Heart left ventricle (tissue), 16 donors: ENCODE measurements around the gene PKNOX2. TPM values are rescaled to one million over a fixed set of nuclear protein-coding genes. Genes with fewer than 3 reads are reported as not detected.

Experiments used
- ATAC-seq, 4 donors: fragments of 200-7000 bp; cut with Tn5 transposase; one replicate each; pipeline ENCODE4 v1.9.1; 2020 to 2022; ENCODE audit warnings: moderate library complexity in 4 of 4, mild to moderate bottlenecking in 3 of 4, moderate number of reproducible peaks in 1 of 4
- DNase-seq, 5 donors: peaks; one replicate each; pipeline ENCODE4 v3.0.0-alpha.2; 2020
- H3K27ac ChIP-seq, 12 donors: fragments of 200-600 bp; sonication (generic) in 4 of 12; one replicate each; pipeline versions ENCODE4 v1.5.0 to v1.8.0; 2016 to 2022; ENCODE audit warnings: mild to moderate bottlenecking in 2 of 12
- H3K27me3 ChIP-seq, 9 donors: fragments of 200-600 bp; sonication (generic) in 2 of 9; one replicate each; pipeline versions ENCODE4 v1.5.1 to v1.8.0; 2016 to 2022; ENCODE audit warnings: mild to moderate bottlenecking in 3 of 9
- H3K36me3 ChIP-seq, 9 donors: fragments of 200-600 bp; sonication (generic) in 2 of 9; one replicate each; pipeline versions ENCODE4 v1.5.0 to v1.8.0; 2018 to 2022; ENCODE audit warnings: mild to moderate bottlenecking in 2 of 9
- H3K4me1 ChIP-seq, 12 donors: fragments of 200-600 bp; sonication (generic) in 4 of 12; one replicate each; pipeline versions ENCODE4 v1.5.0 to v1.8.0; 2016 to 2022; ENCODE audit warnings: mild to moderate bottlenecking in 3 of 12
- H3K4me3 ChIP-seq, 12 donors: fragments of 200-600 bp; sonication (generic) in 4 of 12; one replicate each; pipeline versions ENCODE4 v1.5.0 to v1.8.0; 2017 to 2022; ENCODE audit warnings: mild to moderate bottlenecking in 9 of 12, moderate library complexity in 4 of 12
- H3K9me3 ChIP-seq, 12 donors: fragments of 200-600 bp; sonication (generic) in 4 of 12; one replicate each; pipeline versions ENCODE4 v1.5.0 to v1.8.0; 2016 to 2022; ENCODE audit warnings: mild to moderate bottlenecking in 1 of 12
- POLR2A ChIP-seq, 2 donors: fragments of 450-650 bp; IDR thresholded peaks; one replicate each; pipeline ENCODE4 v1.6.1; 2017; ENCODE audit warnings: antibody characterized with exemption in 2 of 2, mild to moderate bottlenecking in 2 of 2, moderate library complexity in 2 of 2
- WGBS, 4 donors: extraction: QIAGEN DNeasy Blood & Tissue Kit in 2 of 4; methylation state at CpG; one replicate each; pipeline versions ENCODE4 v1.1.5 to v1.1.7; 2013 to 2018; 5-methylcytosine and 5-hydroxymethylcytosine counted together
- intact Hi-C, 10 donors: fragments of 100-400 bp; cut with DNase I; formaldehyde crosslinking; loops; one replicate each; pipeline versions ENCODE4 v1.11.1 to v1.14.2; 2022
- polyA plus RNA-seq, 2 donors: library from polyadenylated mRNA; stranded (reverse); fragments of 200-250 nt; gene quantifications; one replicate each; pipeline ENCODE4 v1.2.3, GENCODE V29; 2013
- total RNA-seq, 9 donors: library from RNA; depleted of rRNA in 2 of 9; stranded (reverse); fragments of >200 nt in 2 of 9; fragmentation: NEBNext Ultra II Directional in 3 of 9; extraction: Animal tissue kit (Norgen Biotek cat#: 25700) in 3 of 9; gene quantifications; one replicate each; pipeline versions ENCODE4 v1.1.0 to v1.2.4, GENCODE V29; 2016 to 2023
- TF ChIP-seq, protein P1 (sequence below), 12 donors: fragments of 200-600 bp; sonication (generic) in 4 of 12; IDR thresholded peaks; one replicate each; pipeline versions ENCODE4 v1.5.0 to v1.8.0; 2018 to 2022; ENCODE audit warnings: antibody characterized with exemption in 12 of 12, mild to moderate bottlenecking in 5 of 12
- donor health status: ischemic (EF 13 %, LVEDD 7.1; RV severe dilation, severe dysfunction).
- donor health status: healthy with polysubstance abuse.
- donor health status: DM: no; HTN: yes; CAD: no.
- donor health status: DM: no; HTN: no; CAD: no.
- donor health status: ischemic (EF 25% LVEDD 6.9; RV normal size, moderate dysfunction).
- donor health status: ischemic (EF 25% LVEDD 5.7; RV mildly dilated, moderate dysfunction).
- donor health status: healthy.
- donor health status: DM: yes; HTN: yes; CAD: no.
- donor health status: ischemic (EF 35%, LVEDD 5.7; RV mildly dilated, moderate dysfunction).
- donor health status: nonischemic (EF 11% LVEDD 7.7; RV severe dilation, severe dysfunction).
- donor health status: DM: yes; HTN: yes; CAD: no.
- donor health status: PGD.
- donor health status: ischemic (EF 29% LVEDD 5.4; RV normal size, mild dysfunction).
- donor health status: nonischemic (EF 23%, LVEDD 6.1; RV moderate dilation, normal function).

The PKNOX2 gene
- total and polyA plus RNA-seq, 11 donors = 3.1 to 9.4 (median 4.5) TPM

DNA sequence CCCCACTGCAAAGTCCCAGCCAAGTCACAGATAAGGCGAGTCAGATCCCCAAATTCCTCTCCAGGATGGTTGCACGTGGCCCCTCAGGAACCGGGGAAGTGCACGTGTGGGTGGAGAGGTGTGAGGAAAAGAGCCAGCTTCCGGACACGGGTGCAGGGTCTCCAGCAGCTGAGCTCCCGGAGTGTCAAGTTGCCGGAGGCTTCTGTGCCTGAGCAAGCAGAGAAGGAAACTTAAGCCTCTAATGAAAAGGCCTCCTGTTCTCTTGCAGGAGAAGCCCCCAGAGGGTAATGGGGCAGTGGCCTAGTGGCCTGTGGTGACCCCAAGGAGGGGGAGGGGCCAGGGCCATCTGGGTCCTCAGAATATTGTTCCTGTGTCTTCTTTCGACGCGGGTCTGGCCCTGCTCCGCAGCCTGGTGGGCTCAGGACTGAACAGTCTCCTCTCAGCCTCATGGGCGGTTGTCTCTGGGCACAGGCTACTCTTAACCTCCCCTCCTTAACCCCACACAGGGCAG lies 183.6 kb downstream of the PKNOX2 start:
- intact Hi-C loops = loop anchor here (2.0 to 10.0 kb wide), 17 partner anchors 57 to 393 kb away; partner anchors contain the start of genes PKNOX2 (in 3 of the 10) and CCDC15 (in 2 of the 10)
- Histone ChIP-seq H3K36me3 (peaks cover 0 to 3% (median 0%) of the 10 kb centered on the region in 9 donors), H3K27ac (no peak overlapping the region), H3K9me3 (no peaks in the 10 kb centered on the region), H3K27me3 (no peaks in the 10 kb centered on the region), H3K4me3 (no peak overlapping the region), H3K4me1 (peaks cover 0 to 39% (median 13%) of the 10 kb centered on the region in 12 donors)
- peak in 2 of 5 donors; percentile 10 to 24 for DNase-seq
- 62 to 73% (median 70%) methylated on average over 9 to 13 of the region's 13 CpGs for WGBS, 4 donors
- TF ChIP-seq, protein P1, sequence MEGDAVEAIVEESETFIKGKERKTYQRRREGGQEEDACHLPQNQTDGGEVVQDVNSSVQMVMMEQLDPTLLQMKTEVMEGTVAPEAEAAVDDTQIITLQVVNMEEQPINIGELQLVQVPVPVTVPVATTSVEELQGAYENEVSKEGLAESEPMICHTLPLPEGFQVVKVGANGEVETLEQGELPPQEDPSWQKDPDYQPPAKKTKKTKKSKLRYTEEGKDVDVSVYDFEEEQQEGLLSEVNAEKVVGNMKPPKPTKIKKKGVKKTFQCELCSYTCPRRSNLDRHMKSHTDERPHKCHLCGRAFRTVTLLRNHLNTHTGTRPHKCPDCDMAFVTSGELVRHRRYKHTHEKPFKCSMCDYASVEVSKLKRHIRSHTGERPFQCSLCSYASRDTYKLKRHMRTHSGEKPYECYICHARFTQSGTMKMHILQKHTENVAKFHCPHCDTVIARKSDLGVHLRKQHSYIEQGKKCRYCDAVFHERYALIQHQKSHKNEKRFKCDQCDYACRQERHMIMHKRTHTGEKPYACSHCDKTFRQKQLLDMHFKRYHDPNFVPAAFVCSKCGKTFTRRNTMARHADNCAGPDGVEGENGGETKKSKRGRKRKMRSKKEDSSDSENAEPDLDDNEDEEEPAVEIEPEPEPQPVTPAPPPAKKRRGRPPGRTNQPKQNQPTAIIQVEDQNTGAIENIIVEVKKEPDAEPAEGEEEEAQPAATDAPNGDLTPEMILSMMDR (IDR thresholded peaks at IDR 0.05) = no peak
- no peak for TF ChIP-seq POLR2A (IDR thresholded peaks at IDR 0.05)
- ATAC-seq = no peak

DNA sequence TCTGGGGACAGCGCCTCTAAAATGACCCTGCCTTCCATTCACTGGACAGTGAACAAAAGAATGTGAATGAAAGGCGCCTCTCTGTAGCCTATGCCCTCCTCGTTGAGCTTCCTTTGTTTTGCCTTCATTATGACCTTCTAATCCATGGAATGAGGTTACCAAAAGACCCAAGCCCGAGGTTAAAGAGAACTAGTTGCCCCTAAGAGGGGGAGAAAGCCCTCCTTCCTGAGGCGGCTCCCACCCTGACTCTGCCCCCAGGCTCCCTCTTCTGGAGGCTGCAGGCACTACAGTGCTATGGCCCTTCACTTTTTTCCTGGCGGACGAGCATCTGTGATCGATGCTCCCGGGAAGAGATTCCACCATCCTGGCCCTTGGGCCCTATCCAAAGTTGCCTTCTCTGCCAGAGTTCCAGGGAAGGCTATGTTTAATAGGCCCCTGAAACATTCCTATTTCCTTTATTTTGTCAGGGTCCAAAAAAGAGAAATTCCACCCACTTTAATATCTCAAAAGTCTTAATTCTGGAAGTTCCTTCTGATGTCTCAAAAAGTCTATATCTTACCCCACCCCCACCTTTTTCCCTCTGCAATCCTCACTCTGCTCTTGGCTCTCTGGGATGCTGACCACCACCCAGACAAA lies 184.2 kb downstream of the PKNOX2 start:
- H3K4me1 ChIP-seq = peaks cover 0 to 36% (median 13%) of the 10 kb centered on the region in 12 donors
- H3K27me3 ChIP-seq = no peaks in the 10 kb centered on the region
- peak in 1 of 4 donors; percentile 29 for ATAC-seq
- peaks cover 0 to 3% (median 0%) of the 10 kb centered on the region in 9 donors for H3K36me3 ChIP-seq
- H3K9me3 ChIP-seq = no peaks in the 10 kb centered on the region
- WGBS, 4 donors = 23 to 28% (median 26%) methylated on average over 9 of the region's 9 CpGs
- intact Hi-C loops = loop anchor here (2.0 to 10.0 kb wide), 17 partner anchors 56 to 394 kb away; partner anchors contain the start of genes PKNOX2 (in 3 of the 10) and CCDC15 (in 2 of the 10)
- no peak overlapping the region for H3K4me3 ChIP-seq
- TF ChIP-seq, protein P1 (IDR thresholded peaks at IDR 0.05) = peak; percentile 78 to 96 (median 90)
- TF ChIP-seq POLR2A (IDR thresholded peaks at IDR 0.05) = no peak
- peak in 4 of 5 donors; percentile 31 to 63 (median 58) for DNase-seq
- no peak overlapping the region for H3K27ac ChIP-seq

DNA sequence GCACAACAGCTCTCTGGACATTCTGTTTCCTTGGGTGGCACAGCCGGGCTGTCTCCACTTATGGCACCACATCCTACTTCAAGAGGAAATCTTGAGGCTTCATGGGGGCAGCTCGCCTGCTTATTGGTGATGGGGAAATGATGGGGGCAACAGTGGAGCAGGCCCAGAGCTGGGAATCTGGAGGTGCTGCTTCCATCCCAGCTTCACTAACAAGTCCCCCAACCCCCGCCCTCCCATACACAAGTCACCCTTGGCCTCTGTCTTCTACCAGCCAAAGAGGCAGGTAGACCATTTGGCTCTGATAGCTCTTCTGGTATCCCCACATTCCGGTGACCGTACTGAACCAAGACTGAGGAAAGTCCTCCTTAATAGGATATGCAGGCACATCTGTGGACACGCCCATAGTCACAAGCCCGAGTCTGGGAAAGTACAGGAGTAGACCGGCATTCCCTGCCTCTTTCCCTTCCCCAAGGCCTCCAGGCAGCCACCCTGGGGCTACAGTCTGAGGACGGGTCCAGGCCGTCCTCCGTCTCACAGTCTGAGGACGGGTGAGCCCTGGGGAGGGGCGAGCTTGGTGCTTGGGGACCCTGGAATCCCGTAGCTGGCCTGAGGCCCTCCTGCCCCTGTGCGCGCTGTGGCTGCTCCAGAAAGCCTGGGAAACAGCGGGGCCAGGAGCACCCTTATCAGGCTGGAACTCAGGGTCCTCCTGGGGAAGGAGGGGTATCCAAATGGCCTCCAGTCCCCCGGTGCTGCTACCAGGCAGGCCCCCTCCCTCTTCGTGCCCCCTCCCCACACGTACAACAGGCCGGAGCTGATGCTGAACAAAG lies 185.9 kb downstream of the PKNOX2 start:
- Histone ChIP-seq H3K36me3 (peaks cover 0 to 3% (median 0%) of the 10 kb centered on the region in 9 donors), H3K4me3 (no peak overlapping the region), H3K27ac (no peak overlapping the region), H3K27me3 (no peaks in the 10 kb centered on the region), H3K9me3 (no peaks in the 10 kb centered on the region), H3K4me1 (peaks cover 0 to 23% (median 10%) of the 10 kb centered on the region in 12 donors)
- peak in 1 of 5 donors; percentile 22 for DNase-seq
- TF ChIP-seq POLR2A (IDR thresholded peaks at IDR 0.05) = no peak
- TF ChIP-seq, protein P1 (IDR thresholded peaks at IDR 0.05) = no peak
- intact Hi-C loops = loop anchor here in 1 of 10 donors (5.0 kb wide), 1 partner anchor 52 kb away; no protein-coding TSS in a partner anchor
- 83 to 88% (median 86%) methylated on average over 11 to 21 of the region's 21 CpGs for WGBS, 4 donors
- no peak for ATAC-seq
